ENCODE measurements around the gene SLC2A8.

SLC2A8 gene

DNA sequence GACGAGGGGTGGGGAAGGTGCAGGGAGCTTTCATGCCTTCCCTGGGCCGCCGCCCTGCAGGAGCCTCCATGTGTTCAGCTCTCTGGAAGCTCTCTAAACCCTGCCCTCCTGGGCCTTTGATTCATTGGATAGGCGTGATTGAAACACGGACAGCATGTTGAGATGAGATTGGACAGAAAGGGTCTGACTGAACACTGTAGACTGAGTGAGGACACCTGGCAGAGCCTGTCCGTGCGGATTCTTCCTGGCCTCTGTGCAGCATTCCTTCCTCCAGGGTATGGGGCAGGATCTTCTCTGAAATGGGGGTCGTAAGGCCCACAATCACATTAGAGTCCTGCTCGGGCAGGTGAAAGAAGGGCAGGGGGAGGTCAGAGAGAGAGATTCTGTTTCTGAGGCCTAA is 41.4 kb downstream of the SLC2A8 start:
- no peak for DNase-seq

DNA sequence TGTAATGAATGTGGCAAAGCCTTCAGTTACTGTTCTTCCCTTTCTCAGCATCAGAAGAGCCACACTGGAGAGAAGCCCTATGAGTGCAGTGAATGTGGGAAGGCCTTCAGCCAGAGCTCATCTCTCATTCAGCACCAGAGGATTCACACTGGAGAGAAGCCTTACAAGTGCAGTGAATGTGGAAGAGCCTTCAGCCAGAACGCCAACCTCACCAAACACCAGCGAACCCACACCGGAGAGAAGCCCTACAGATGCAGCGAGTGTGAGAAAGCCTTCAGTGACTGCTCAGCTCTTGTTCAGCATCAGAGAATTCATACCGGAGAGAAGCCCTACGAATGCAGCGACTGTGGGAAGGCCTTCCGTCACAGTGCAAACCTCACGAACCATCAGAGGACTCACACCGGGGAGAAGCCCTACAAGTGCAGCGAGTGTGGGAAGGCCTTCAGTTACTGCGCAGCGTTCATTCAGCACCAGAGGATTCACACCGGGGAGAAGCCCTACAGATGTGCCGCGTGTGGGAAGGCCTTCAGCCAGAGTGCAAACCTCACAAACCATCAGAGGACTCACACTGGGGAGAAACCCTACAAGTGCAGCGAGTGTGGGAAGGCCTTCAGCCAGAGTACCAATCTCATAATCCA is 47.4 kb downstream of the SLC2A8 start:
- no peak for DNase-seq

GRCh38 chr9:127444921-127445850 is 48.2 kb downstream of the SLC2A8 start:
- DNase-seq = no peak

GRCh38 chr9:127445851-127446712 is 49.1 kb downstream of the SLC2A8 start:
- no peak for DNase-seq

DNA sequence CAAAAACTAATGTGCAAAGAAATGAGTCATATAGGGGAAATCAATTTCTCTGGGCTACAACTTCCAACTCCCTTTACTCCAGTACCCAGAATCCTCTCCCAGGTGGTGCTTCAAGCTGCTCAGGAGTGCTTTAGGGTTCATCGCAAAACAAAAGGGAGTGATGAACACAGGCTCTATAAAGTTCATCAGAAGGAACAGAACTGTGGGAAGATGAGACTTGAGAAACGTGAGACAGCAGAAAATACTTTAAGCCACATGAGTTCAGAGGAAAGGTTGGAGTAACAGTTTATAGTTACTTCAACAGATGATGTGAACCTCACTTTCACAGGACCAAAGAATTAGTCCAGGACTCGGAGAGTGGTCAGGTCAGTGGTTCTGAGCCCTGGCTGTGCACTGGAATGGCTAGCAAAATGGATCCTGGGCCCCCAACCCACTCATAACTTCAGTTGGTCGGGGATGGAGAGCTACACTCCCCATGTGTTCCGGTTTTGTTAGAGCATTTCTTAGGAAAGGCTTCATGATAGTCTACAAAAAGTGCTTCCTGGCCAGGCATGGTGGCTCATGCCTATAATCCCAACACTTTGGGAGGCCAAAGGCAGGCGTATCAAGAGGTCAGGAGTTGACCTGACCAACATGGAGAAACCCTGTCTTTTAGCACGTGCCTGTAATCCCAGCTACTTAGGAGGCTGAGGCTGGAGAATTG is 49.9 kb downstream of the SLC2A8 start:
- no peak for DNase-seq

- no peak for DNase-seq
These were observed 50.6 kb downstream of the SLC2A8 start for GRCh38 chr9:127447416-127448111.

- DNase-seq = no peak
These were observed 51.3 kb downstream of the SLC2A8 start for GRCh38 chr9:127448112-127448805.

GRCh38 chr9:127449332-127449966 is 52.5 kb downstream of the SLC2A8 start:
- no peak for DNase-seq

- no peak for DNase-seq
These were observed 53.3 kb downstream of the SLC2A8 start for GRCh38 chr9:127450243-127450760.

- peak; percentile 87 for DNase-seq
These were observed 54.0 kb downstream of the SLC2A8 start, which contains the start of the genes LRSAM1 and RPL12 for GRCh38 chr9:127450830-127451607. Gene LRSAM1 (plus strand): TSS chr9:127451510. CDS start chr9:127454528, 3,018 bp downstream. Gene RPL12 (minus strand): TSS chr9:127451406. CDS start chr9:127451317, 89 bp downstream.

DNA sequence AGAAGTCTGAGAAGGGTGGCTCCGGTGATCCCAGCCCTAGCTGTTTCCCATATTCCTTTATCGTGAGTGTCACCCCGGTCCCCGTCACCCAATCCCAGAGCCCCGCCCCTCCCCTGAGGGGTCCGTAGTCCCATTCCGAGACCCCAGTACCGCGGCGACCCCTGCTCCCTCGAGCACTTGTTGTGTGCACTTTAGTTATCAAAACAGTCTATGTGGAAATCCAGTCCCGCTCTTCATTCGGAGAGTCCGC is 54.6 kb downstream of the SLC2A8 start:
- no peak for DNase-seq

DNA sequence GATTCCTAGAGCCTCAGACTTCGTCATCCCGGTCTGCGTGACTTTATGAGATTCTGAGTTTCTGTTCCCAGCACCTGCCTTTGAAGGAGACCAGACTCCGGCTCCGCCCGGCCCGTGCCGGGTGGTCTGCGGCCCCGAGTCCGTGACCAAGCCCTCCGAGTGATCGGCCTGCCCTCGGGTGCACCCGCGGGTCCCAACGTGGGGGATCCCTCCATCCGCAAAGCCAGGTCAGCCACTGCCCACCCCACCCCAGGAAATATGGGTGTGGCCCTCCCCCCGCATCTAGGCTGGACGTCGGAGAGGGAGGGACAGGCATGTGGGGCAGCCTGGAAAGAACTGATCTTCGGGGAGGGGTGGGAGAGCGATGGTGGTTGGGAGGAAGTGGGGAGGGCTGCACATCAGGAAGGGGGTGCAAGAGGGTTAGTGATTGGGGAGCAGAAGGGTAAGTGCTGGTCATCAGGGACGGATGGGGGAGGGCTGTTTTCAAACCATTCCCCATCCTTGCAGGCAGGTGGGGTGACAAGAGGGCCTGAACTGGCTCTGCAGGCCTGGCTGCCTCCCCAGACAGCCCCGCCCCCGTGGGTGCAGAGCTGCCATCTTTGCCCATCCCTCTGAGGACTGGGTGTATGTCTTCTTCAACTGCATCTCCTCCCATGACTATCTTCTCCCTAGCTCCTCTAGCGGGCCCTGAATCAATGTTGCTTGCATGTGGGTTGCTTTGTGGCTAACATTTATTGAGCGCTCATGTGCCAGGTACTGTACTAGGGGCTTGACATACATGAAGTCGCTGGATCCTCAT is 55.1 kb downstream of the SLC2A8 start:
- no peak for DNase-seq

DNA sequence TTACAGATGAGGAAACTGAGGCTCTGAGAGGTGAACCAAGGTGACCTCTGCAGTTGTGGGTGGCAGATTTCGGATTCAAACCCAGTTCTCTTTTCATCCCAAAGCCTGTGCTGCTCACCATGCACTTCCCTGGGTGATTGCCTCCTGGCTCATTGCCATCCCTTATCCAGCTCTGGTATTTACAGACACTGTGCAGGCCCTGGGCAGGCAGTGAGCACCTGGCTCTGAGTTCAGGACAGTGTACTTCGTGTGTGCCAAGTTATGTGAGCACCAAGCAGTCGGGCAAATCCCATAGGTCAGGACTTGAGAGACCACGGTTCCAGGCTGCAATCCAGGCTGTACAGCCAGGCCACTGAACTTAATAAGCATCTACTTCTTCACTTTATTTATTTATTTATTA is 55.7 kb downstream of the SLC2A8 start:
- DNase-seq = no peak

- no peak for DNase-seq
These were observed 58.5 kb downstream of the SLC2A8 start for GRCh38 chr9:127455324-127455992.

DNA sequence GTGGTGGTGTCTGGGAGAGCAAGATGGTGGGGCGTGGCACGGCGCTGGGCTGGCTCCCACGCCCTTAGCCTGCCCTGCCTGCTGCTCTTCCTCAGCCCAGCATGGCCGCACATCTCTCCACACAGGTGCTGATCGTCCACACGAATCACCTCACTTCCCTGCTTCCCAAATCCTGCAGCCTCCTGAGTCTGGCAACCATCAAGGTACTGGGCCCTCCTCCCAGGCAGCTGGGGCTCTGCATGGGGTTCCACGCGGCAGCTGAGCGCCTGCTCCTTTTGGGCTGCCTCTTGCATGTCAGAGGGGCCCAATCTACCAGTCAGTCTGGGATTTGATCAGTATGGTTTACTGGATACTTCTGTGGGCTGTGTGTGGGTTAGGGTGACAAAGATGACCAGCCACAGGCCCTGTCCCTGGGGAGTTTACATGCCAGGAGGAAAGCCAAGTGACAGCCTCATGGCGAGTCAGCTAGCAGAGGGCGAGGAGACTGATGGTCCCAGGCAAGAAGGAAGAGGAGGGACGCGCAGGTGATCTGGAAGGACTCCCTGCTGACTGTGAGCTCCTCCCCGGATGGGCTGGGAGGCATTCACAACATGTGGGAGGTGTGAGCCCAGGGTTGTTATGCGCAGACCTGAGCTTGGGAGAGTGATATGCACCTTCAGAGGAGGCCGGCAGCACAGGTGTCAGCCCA is 60.4 kb downstream of the SLC2A8 start:
- DNase-seq = no peak

All from DMS79 (cell line).